Activated CD8-positive, alpha-beta memory T cell treated with anti-CD3 and anti-CD28 coated beads for 48 hours (primary cell): ENCODE measurements around the gene DLG3.
A peak's percentile ranks its signal among the peaks of the same experiment; 100 is the strongest.

Experiments
- DNase-seq, 3 experiments: peaks; one replicate each; pipeline ENCODE4 v3.0.0-alpha.2; 2020; ENCODE audit warnings: low read depth in 2 of 3, low spot score in 2 of 3

Gene DLG3

DNA sequence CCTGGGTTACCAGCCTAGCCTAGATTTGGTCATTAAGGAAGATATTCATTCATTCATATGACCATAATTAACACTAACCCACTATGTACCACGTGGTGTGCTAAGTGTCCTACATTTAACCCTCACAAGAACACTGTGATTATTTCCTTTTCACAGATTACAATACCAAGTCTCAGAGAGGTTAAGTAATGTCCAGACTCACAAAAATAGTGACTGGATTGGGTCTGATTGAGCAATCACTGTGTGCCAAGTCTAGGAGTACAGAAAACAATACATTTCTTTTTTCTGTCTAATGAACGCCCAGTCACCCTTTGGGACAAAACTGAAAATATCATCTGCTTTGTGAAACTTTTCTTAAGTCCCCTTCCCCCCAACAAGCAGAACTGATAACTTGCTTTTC, 7.6 kb upstream of the DLG3 start:
- no peak for DNase-seq

DNA sequence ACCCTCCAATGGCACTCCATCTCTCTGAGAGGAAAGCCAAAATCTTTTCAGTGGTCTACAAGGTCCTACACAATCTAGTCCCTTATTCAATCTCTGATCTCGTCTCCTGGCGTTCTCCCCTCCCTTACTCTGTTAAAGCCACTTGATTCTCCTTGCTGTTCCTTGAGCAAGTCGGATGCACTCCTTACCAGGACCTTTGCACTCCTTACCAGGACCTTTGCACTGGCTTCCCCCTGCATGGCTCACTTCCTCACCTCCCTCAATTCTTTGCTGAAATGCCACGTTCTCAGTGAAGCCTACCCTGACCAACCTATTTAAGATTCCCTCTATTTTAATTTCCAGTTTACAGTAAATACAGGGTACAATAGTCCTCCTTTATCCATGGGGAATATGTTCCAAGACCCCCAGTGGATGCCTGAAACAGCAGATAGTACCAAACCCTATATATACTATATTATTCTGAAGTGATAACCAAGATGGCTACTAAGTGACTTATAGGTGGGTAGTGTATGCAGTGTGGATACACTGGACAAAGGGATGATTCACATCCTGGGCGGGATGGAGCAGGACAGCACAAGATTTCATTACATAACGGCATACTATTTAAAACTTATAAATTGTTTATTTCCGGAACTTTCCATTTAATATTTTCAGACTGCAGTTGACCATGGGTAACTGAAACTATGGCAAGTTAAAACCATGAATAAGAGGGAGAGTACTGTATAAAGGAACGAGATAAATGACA, 6.5 kb upstream of the DLG3 start:
- no peak for DNase-seq

DNA sequence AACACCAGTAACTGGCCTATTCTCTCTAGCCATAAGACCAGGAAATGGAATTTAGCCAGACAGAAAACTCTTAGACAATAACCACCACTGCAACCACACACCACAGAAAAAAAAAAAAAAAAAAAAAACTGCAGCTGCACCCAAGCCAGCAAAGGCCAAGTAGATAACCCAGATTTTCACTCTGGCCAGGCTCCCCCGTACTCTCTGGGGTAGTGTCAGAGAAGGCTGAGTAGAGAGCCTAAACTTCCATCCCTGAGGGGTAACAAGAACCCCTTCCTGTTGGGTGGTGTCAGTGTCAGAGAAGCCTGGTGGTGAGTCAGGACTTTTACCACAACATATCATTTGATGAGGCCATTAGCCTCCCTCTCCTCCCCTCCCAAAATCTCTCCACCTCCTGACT, 5.6 kb upstream of the DLG3 start:
- DNase-seq, result no peak

DNA sequence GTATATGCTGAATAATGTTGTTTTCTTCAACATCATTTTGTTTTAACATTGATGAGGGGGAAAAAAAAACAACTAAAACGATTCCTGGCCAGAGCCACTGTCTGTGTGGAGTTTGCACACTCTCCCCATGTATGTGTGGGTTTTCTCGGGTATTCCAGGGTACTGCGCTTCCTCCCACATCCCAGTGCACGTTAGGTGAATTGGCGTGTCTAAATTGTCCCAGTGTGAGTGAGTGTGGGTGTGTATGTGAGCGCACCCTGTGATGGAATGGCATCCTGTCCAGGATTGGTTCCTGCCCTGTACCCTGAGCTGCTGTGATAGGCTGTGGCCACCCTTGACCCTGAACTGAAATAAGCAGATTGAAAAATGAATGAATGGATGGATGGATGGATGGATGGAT, 2.4 kb upstream of the DLG3 start:
- no peak for DNase-seq

GRCh38 chrX:70444946-70445656, 466 bp downstream of the DLG3 start:
- no peak for DNase-seq

- DNase-seq, result no peak
Observed at GRCh38 chrX:70445951-70446350, 1.3 kb downstream of the DLG3 start.

DNA sequence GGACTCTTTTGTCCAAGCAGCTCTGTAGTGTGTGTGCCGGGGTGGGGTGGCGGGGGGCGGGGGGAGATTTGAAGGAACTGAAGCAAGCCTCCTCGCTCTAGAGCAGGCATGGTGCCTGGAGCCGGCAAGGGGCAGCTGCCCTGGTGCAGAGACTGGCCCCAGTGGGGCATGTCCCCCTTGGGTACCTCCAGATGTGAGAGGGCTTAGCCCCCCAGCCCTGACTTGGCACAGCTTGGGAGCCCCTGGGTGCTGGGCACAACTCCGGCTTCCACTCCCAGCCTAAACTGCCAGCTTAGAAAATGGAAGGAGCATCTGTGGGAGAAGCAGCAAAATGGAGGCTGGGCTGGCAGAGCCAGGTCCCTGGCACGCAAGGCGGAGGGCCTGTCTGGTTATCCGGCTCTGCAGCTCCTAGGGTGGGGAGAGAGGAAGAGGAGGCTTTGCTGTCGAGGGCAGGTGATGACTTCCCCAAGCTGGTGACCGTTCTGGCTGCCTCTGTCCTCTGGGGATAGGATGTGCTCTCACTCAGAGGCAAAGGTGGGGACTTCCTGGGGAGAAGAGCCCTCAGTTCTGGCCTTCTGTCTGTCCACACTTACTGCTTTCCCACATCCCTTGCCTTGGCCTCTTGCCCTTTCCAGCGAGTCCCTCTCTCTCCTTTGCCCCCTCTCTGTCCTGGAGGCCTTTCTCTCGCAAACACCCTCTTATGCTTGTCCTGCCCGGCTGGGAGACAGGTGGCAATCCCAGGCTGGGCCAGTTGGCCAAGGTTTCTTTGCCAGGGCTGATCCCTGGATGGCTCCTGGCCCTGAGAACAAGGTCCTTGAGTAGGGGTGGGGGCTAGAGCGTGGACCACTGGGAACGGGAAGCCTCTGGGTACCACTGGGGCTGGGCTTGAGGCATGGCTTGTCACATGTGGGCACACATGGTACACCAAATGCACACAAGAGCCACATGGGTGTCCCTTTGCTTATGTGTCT, 2.0 kb downstream of the DLG3 start:
- DNase-seq, result no peak

- no peak for DNase-seq
Observed at GRCh38 chrX:70449457-70449966, 4.9 kb downstream of the DLG3 start.

- DNase-seq, result no peak
Observed at GRCh38 chrX:70452143-70452733, 7.6 kb downstream of the DLG3 start.

GRCh38 chrX:70453024-70453618, 8.5 kb downstream of the DLG3 start:
- no peak for DNase-seq

DNA sequence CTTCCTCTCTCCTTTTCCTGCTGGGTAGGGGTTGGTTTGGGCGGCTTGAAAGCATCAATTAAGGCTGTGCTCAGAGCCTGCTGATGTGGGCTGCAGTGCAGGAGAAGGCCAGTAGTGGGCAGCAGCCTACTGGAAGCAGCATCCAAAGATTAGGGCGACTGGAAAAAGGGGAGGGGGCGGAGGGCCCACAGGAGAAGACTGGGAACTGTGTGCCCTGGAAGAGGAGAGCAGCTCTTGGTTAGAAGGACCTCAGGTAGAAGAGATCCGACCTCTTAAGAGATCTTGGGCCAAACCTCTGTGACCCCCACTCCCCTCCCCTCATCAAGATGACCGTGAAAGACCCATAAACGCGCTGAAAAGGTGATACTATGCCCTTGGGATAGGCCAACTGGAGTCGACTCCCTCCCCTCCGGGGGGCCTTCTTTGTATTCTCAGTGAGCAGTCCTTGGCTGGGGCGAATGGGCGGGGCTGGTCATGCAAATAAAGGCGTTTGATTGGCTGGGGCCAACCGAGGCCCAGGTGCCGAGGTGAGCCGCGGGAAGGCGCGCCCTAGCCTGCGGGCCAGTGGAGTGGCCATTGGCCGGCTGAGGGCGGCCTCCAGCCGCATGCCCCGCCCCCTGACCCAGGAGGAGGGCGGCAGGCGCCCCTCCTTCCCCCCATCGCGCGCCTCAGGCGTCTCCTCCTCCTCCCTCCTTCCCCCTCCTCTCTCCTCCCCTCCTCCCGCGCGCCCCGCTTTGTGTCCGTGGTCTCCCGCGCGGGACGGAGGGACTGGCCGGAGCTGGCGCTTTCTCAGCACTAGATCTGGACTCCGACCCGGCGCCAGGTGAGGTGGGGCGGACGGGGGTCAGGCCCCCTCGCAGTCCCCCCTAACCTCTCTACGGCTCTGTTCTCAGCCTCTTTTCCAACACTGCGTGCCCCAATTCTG, 10.1 kb downstream of the DLG3 start:
- DNase-seq, result peak in 1 of 3 experiments; percentile 34

DNA sequence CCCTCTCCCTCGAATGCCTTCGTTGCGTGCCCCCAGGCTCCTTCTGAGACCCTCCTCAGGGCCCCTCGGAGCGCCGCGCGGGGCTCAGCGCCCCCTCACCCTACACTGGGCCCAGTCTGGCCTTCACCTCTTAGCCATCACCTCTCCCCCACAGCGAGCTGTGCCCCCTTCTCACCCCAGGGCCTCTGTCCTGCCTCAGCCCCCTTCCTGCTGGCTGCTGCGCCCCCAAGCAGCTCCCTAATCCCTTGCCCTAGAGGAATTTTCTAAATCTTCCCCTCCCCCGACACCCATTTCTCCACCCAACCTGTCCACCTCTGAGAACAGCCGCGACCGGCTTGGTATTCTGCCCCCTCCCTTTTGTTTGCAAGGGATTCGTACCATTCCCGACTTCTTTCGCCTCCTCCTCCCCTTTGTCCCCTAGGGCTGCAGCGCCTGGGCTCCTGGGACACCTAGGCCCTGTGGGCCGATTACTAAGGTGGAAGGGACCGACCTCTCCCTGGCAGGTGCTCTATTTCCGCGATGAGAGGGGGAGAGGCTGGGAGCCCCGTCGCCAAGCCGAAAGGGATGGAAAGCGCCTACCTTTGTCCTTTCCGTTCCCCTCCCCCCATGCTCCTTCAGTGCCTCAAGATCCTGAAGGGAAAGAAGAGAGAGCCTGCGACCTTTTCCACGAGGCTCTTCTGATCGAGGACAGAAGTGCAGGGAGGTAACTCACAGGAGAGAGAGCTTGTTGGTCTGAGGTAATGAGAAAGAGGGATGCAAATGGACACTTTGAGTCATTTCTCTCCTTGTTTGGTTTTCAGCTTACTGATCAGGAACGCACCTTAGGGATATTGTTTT, 10.9 kb downstream of the DLG3 start:
- no peak for DNase-seq

DNA sequence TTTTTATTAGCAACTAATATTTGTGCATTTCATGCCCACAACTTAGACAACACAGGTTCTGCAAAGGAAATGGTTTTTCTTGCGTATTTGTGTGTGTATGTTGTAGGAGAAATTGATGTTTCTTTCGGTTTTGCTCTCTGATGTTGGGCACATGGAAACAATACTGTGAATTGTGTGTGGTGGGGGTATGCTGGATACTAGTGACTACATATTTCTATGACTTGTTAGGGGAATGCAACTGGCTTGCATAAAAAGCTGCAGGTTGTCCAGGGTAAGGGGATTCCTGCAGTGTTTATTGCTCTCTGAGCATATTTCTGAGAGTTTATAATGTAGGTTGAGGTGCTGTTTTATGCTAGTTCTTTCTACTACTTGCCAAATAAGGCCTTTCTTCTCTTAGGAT, 11.6 kb downstream of the DLG3 start:
- DNase-seq, result no peak

GRCh38 chrX:70461026-70461425, 16.4 kb downstream of the DLG3 start:
- DNase-seq, result no peak

- no peak for DNase-seq
Observed at GRCh38 chrX:70464051-70464450, 19.4 kb downstream of the DLG3 start.

- no peak for DNase-seq
Observed at GRCh38 chrX:70466968-70467367, 22.3 kb downstream of the DLG3 start.

- no peak for DNase-seq
Observed at GRCh38 chrX:70468709-70469108, 24.1 kb downstream of the DLG3 start.

DNA sequence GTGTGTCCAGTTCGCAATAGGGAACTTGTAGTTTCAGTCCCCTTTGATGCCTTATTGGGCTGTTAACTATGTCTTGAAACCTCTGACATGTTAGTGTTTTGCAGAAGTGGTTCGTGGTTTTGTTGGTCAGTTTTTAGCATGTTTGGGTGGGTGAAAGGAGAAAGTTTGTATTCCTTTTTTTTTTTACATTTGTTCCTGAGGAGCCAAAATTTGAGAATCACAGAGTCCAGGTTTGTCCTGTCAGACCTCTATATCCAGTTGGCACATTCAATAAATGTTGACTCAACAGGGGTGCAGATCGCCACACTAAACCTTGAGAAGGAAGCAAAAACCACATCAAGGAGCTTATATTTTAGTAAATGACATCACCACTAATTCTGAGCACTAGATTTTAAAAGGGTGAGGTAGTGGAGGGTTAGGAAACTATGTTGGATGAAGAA, 26.2 kb downstream of the DLG3 start:
- no peak for DNase-seq
